ENCODE data around the gene GPR87.

GPR87 gene

DNA sequence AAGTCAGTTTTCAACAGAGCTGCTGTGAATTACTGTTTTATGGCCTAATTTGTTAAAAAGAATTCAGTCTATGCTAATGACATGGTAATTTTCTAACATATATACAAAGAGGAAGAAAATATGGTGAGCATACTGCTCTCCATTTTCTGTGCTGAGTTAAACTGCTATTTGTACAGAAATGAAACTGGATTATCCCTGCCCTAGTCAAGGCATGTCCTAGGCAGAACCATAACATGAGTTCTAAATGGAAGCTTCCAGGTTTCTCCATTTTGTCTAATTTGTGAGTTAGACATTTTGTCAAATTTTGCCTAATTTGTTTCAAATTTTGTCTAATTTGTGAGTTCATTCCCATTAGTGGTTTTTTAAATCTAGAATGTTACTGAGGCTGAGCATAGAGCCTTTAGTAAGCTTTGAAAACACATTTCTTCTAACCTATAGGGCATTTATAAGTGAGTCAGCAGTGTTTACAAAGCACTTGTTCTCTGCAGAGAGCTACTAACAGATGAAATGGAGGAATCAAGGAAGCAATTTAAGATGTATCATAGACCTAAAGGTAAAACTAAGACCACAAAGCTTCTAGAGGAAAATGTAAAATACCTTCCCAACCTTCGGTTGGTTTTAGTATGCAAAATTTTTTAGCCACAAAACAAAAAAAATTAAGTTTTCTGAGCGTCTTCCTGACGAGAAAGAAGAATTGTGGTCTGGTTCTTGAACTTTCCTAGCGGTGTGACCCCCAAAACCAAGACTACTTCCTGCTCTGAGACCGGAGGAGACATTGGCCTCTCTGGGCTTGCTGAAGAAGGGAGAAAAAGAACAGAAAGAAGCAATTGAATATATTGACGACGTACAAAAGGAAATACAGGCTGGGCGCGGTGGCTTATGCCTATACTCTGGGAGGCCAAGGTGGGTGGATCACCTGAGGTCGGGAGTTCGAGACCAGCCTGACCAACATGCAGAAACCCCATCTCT lies 48.1 kb downstream of the GPR87 start:
- no peak for TF ChIP-seq JUND (IDR thresholded peaks at IDR 0.05; ENCODE audit: low read depth)
- in situ Hi-C loops (cut with HindIII; ENCODE audit: low pct_unique_long_range_greater_than_20kb, low sequenced_read_pairs) = no loop called here
- DNase-seq (ENCODE audit: low read depth in 1 of 2, low spot score in 1 of 2) = no peak

DNA sequence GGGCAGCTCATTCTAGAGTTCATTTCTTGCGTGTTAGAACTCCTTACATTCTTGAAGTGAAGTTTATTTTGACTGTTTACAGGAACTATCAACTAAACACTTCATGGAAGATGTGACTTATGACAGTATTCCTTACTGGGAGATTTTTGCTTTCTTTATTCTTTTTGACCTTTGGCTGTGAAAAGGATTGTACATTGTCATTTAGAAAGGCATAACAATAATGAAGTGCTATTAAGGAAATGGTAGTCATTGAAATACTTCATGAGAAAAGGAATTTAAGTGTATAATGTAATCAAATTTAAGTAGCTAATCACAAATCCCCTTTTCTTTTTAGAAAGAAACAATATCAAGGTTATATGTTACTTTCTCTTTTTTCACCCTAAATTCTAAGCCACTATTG lies 49.6 kb downstream of the GPR87 start:
- no peak for TF ChIP-seq JUND (IDR thresholded peaks at IDR 0.05; ENCODE audit: low read depth)
- in situ Hi-C loops (cut with HindIII; ENCODE audit: low pct_unique_long_range_greater_than_20kb, low sequenced_read_pairs) = no loop called here
- no peak for DNase-seq (ENCODE audit: low read depth in 1 of 2, low spot score in 1 of 2)

DNA sequence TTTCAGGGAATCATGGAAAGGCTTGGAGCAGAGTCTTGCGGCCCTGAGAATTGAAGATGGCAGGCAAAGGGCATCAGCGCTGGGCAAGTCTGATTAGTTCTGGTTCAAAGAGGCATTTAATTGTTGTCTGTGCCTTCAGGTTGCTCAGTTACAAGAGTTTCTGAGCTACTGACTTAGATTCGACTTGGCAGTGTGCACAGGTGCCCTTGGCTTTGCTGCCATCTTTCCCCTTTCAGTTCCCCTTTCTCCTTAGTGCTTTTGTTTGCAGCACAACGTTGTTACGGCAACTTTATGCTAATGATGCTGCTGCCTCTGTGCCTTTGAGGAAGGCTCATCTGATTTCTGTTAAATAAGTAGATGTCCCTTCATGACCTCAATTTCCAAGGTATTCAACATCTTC lies 50.8 kb downstream of the GPR87 start:
- in situ Hi-C loops (cut with HindIII; ENCODE audit: low pct_unique_long_range_greater_than_20kb, low sequenced_read_pairs) = no loop called here

DNA sequence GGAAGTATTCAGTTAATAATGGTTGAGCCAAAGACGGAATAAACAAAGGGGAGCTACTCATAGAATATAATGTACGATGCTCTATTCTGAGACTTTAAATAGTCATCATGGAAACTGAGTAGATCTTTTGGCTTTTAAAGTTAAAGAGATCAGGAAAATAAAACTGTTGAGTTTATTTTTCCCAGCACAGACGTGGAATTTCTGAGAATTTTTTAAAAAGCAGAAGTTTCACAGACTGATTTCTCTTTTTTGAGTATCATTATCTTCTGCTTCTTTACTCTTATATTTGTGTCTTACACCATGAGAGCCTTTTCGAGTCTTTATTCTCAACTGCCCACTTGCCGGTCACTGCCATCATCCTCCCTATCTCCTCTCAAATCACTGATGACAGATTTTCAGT lies 51.5 kb downstream of the GPR87 start:
- DNase-seq (ENCODE audit: low read depth in 1 of 2, low spot score in 1 of 2) = no peak
- TF ChIP-seq JUND (IDR thresholded peaks at IDR 0.05; ENCODE audit: low read depth) = no peak

More for the DNA sequence above, 50.8 kb downstream of the GPR87 start:
- DNase-seq (ENCODE audit: low read depth in 1 of 2, low spot score in 1 of 2) = no peak
- TF ChIP-seq JUND (IDR thresholded peaks at IDR 0.05; ENCODE audit: low read depth) = no peak

DNA sequence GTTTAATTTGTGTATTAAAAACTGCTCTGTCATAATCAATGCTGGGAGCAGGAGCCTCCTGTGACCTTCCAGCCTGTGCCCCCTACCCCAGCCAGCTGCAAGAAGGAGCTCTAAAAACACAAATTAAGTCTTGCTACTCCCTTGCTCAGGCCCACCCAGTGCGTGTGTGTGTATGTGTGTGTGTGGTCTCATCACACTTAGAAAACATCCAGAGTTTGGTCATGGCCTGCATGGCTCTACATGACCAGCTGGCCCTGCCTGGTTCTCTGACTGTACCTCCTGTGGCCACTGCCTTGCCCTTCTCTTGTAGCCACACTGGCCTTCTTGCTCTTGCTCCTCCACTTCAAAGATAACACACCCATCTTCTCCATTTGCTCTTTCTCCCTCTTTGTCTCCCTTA lies 52.0 kb downstream of the GPR87 start:
- no peak for DNase-seq (ENCODE audit: low read depth in 1 of 2, low spot score in 1 of 2)
- TF ChIP-seq JUND (IDR thresholded peaks at IDR 0.05; ENCODE audit: low read depth) = no peak
- in situ Hi-C loops (cut with HindIII; ENCODE audit: low pct_unique_long_range_greater_than_20kb, low sequenced_read_pairs) = no loop called here

More for the DNA sequence above, 51.5 kb downstream of the GPR87 start:
- in situ Hi-C loops (cut with HindIII; ENCODE audit: low pct_unique_long_range_greater_than_20kb, low sequenced_read_pairs) = no loop called here

DNA sequence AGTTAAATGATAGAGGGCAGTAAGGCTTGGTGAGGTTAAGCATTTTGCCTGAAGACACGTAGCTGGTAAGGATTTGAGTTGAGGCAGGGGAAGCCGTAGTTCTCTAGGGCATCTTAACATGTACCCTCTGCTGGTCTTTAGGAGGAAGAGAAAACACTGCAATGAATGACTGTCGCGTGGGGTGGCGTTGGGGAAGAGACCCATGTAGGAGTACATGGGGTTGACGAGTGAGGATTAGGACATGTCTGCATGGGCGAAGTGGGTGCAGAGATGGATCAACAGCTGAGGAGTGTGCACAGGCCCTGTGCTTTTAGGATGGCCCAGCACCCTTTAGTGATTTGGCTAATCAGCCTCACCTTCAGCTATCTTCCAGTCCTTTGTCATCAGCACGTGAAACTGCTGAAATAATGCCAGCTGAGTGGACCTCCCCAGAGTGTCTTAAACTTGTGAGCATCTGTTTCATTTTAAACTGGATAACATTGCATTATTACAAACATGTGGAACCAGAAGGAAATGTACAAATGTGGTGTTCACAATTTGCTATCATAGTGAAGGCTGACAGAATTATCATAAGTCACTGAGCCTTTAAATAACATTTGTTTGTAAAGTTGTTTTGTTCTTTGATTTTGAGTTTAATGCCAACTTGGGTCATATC lies 53.6 kb downstream of the GPR87 start:
- in situ Hi-C loops (cut with HindIII; ENCODE audit: low pct_unique_long_range_greater_than_20kb, low sequenced_read_pairs) = no loop called here
- DNase-seq (ENCODE audit: low read depth in 1 of 2, low spot score in 1 of 2) = no peak
- TF ChIP-seq JUND (IDR thresholded peaks at IDR 0.05; ENCODE audit: low read depth) = no peak

DNA sequence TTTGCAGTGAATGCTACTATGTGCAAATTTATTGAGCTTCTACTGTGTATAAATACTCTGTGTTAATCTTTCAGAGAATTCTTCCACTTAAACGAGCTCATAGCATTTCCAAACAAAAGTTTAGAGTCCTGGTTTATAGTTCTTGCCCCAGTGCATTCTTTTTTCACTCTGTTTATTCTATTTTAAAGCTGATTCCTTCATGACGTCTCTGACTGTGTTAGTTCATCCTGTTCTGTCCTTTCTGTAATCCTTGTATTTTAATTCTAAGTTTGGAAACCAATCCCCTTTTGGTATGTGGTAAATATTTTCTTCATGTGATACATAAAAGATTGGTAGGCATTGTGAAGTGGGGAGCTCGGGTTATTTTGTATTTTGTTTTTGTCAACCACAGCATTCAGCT lies 57.0 kb downstream of the GPR87 start:
- DNase-seq (ENCODE audit: low read depth in 1 of 2, low spot score in 1 of 2) = no peak
- in situ Hi-C loops (cut with HindIII; ENCODE audit: low pct_unique_long_range_greater_than_20kb, low sequenced_read_pairs) = no loop called here
- no peak for TF ChIP-seq JUND (IDR thresholded peaks at IDR 0.05; ENCODE audit: low read depth)

DNA sequence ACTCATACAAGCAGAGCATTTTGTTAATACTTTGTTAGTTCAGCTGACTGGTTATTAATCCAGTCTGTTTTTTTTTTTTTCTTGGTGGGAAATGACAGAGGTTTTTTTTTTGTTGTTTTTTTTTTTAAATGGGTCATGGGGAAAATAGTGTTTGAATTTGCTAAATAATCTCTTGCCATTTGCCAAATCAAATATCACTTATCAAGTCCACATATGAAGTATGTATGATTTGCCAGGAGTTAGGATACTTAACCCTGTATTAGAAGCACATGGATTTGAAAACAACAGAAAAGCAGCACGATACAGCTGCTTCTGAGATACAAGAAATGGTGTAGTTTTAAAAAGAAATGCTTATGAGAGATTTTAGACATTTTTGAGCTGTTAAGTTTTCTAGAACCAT lies 59.9 kb downstream of the GPR87 start:
- no peak for TF ChIP-seq JUND (IDR thresholded peaks at IDR 0.05; ENCODE audit: low read depth)
- no peak for DNase-seq (ENCODE audit: low read depth in 1 of 2, low spot score in 1 of 2)
- in situ Hi-C loops (cut with HindIII; ENCODE audit: low pct_unique_long_range_greater_than_20kb, low sequenced_read_pairs) = no loop called here

DNA sequence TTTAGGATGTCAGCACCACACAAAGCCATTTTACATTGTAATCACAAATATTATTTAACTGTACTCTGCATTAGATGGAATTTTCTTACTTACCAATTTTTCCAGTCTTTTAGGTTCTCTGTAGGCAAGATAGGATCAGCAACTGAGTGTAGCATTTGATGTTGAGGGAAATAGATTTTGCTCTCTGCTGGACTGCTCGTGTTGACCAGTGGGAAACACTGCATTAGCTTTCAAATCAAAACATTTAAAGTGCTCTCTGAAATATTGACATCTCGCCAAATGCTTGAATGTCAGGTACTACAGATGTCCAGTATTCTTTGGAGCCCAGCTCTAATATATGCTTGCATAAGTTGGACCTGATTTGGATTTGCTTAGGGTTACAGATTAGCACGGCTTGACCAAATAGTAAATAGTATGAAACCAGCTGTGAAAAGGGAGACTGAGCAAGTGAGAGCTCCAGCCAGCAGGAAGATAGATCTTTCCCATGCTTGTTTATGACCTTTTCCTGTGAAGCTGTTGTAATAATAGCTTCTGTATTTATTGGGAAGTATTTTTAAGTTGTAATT lies 67.8 kb downstream of the GPR87 start:
- in situ Hi-C loops (cut with HindIII; ENCODE audit: low pct_unique_long_range_greater_than_20kb, low sequenced_read_pairs) = no loop called here
- DNase-seq (ENCODE audit: low read depth in 1 of 2, low spot score in 1 of 2) = no peak
- no peak for TF ChIP-seq JUND (IDR thresholded peaks at IDR 0.05; ENCODE audit: low read depth)

Data from T47D (cell line).